SH-SY5Y (cell line): ENCODE measurements around the gene MAPK10.

Source experiments
- GATA2 ChIP-seq: IDR thresholded peaks from 2 replicates; pipeline ENCODE4 v1.6.1; 2011; ENCODE audit warnings: mild to moderate bottlenecking, low read depth, low read length
- GATA3 ChIP-seq: IDR thresholded peaks from 2 replicates; pipeline ENCODE4 v1.6.1; 2011; ENCODE audit warnings: low read depth, mild to moderate bottlenecking, low read length, moderate library complexity

- TF ChIP-seq GATA2 (no peak), GATA3 (no peak)
Observed at GRCh38 chr4:86233090-86233489, 126.8 kb downstream of the MAPK10 start.
